ENCODE data around the gene NFE2.
"Not testable (repeated sequence)": the region's sequence is repeated elsewhere in the genome, so short reads cannot be mapped to it uniquely, and the experiment has no call there.

DNA sequence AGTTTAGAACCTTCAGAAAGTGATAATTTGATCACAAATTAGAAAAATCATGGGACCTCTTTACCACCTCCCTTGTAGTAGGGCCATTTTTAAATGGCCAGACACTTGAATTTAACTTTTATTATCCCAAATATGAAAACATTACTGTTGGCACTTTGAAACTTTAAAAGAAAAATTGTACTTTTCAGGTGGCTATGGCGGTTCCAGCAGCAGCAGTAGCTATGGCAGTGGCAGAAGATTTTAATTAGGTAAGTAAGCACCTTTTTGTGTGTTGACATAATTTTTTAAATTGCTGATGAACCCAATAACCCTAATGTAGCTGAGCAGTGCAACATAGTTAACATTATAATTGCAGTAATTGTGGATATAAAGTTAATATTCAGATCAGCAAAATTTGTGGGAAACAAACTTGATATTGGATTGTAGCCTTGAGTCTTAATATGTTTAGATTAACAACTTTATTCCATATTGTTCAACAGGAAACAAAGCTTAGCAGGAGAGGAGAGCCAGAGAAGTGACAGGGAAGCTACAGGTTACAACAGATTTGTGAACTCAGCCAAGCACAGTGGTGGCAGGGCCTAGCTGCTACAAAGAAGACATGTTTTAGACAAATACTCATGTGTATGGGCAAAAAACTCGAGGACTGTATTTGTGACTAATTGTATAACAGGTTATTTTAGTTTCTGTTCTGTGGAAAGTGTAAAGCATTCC is 16.6 kb downstream of the NFE2 start:
- TF ChIP-seq, protein P1, sequence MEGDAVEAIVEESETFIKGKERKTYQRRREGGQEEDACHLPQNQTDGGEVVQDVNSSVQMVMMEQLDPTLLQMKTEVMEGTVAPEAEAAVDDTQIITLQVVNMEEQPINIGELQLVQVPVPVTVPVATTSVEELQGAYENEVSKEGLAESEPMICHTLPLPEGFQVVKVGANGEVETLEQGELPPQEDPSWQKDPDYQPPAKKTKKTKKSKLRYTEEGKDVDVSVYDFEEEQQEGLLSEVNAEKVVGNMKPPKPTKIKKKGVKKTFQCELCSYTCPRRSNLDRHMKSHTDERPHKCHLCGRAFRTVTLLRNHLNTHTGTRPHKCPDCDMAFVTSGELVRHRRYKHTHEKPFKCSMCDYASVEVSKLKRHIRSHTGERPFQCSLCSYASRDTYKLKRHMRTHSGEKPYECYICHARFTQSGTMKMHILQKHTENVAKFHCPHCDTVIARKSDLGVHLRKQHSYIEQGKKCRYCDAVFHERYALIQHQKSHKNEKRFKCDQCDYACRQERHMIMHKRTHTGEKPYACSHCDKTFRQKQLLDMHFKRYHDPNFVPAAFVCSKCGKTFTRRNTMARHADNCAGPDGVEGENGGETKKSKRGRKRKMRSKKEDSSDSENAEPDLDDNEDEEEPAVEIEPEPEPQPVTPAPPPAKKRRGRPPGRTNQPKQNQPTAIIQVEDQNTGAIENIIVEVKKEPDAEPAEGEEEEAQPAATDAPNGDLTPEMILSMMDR (IDR thresholded peaks at IDR 0.05; ENCODE audit: low read depth, low read length, poor library complexity, severe bottlenecking) = not testable (repeated sequence)
- not testable (repeated sequence) for TF ChIP-seq EZH2phosphoT487 (IDR thresholded peaks at IDR 0.05; ENCODE audit: borderline replicate concordance, low read length)

Measured in DOHH2 (cell line).